ENCODE results near the gene MYO7A.

MYO7A gene

GRCh38 chr11:77129069-77129841 is 1.2 kb downstream of the MYO7A start:
- no peak for DNase-seq (ENCODE audit: low spot score)

- no peak for DNase-seq (ENCODE audit: low spot score)
Observed at GRCh38 chr11:77129842-77130756, 2.1 kb downstream of the MYO7A start.

GRCh38 chr11:77130763-77131513 is 2.9 kb downstream of the MYO7A start:
- no peak for DNase-seq (ENCODE audit: low spot score)

- DNase-seq (ENCODE audit: low spot score), result no peak
Observed at GRCh38 chr11:77131560-77131959, 3.5 kb downstream of the MYO7A start.

GRCh38 chr11:77135069-77135468 is 7.0 kb downstream of the MYO7A start:
- DNase-seq (ENCODE audit: low spot score), result no peak

GRCh38 chr11:77136074-77136473 is 8.0 kb downstream of the MYO7A start:
- no peak for DNase-seq (ENCODE audit: low spot score)

GRCh38 chr11:77136784-77137420 is 8.9 kb downstream of the MYO7A start:
- no peak for DNase-seq (ENCODE audit: low spot score)

- no peak for DNase-seq (ENCODE audit: low spot score)
Observed at GRCh38 chr11:77137421-77137820, 9.4 kb downstream of the MYO7A start.

- no peak for DNase-seq (ENCODE audit: low spot score)
Observed at GRCh38 chr11:77138106-77138649, 10.1 kb downstream of the MYO7A start.

GRCh38 chr11:77139201-77139600 is 11.2 kb downstream of the MYO7A start:
- DNase-seq (ENCODE audit: low spot score), result no peak

GRCh38 chr11:77140231-77140851 is 12.3 kb downstream of the MYO7A start:
- no peak for DNase-seq (ENCODE audit: low spot score)

- DNase-seq (ENCODE audit: low spot score), result no peak
Observed at GRCh38 chr11:77141034-77141433, 13.0 kb downstream of the MYO7A start.

GRCh38 chr11:77141475-77141874 is 13.4 kb downstream of the MYO7A start:
- DNase-seq (ENCODE audit: low spot score), result no peak

- DNase-seq (ENCODE audit: low spot score), result no peak
Observed at GRCh38 chr11:77142091-77142975, 14.3 kb downstream of the MYO7A start.

GRCh38 chr11:77143405-77144020 is 15.5 kb downstream of the MYO7A start:
- no peak for DNase-seq (ENCODE audit: low spot score)

- no peak for DNase-seq (ENCODE audit: low spot score)
Observed at GRCh38 chr11:77144196-77144856, 16.3 kb downstream of the MYO7A start.

GRCh38 chr11:77144857-77145428 is 16.9 kb downstream of the MYO7A start:
- DNase-seq (ENCODE audit: low spot score), result no peak

GRCh38 chr11:77146261-77147035 is 18.4 kb downstream of the MYO7A start:
- no peak for DNase-seq (ENCODE audit: low spot score)

Data from putamen (tissue), 1 donor.